COLO668 (cell line): Measurements from ENCODE around the gene PGGT1B.

Experiments
- DNase-seq: peaks from one replicate; lab custom pipeline; 2025; ENCODE audit not compliant: unreplicated experiment; lab: John Stamatoyannopoulos, UW

PGGT1B gene

DNA sequence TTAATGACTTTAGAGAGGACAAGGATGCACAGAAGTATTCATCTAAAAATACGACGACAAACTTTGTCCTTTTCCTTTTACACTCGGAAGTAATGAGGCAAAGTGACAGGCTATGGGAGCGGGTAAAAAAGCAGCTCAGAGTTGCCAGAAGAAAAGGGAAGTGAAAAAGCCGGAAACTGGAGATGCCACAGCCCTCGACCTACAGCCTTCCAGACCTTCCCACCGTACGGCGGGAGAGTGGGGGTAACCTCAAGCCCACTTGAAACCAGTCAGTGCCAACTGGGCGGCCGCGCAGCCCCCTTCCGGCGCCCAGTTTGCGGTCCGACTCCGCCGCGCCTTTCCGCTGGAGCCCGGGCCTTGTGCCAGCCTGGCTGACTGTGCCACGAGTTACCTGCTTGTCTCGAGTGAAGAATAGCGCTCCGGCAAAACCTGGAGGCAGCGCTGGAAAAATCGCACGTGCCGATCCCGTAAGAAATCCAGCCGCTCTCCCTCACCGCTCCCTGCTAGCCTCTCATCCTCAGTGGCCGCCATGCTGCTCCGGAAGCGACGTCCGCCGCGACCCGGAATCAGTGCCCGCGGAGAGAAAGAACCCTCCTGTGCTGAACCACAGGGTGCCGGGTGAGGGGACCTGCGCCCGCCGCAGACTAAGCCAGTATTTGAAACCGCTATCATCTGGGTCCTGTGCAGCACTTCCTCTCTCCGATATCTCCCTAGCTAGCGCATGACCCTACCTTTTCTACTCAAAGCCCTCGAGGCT, at the start of gene PGGT1B:
Gene PGGT1B (minus strand): TSS at position 557 of the 757 bp plus-strand sequence. CDS start 26 bp downstream, at position 531.
- DNase-seq, result peak; percentile 70

DNA sequence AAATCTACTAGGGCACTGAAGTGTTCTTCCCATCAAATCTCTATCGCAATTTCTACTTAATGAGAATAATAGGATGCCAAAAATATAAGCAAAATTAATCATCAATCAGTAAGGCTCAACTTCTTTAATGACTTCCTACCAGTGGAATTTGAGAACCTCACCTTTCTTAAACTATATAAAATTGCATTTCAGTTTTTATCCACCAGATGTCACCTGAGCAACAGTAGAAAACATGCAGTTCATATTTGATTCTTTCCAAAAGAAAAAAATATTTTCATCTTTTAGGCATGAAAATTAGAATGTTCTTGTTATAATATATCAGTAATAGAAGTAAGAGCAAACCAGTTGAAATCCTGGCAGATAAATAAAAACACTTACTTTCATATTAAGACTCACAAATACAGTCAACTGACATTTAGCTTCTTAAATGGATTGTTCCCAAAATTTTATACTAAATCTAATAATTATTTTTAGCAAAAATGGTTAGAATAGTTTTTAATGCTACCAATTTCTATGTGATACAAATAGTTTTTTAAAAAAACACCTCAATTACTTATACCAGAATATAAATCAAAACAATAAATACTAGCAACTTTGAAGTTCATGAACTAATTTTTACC, 47.2 kb upstream of the PGGT1B start:
- DNase-seq, result no peak

- no peak for DNase-seq
Observed at GRCh38 chr5:115308815-115309214, 46.1 kb upstream of the PGGT1B start.

DNA sequence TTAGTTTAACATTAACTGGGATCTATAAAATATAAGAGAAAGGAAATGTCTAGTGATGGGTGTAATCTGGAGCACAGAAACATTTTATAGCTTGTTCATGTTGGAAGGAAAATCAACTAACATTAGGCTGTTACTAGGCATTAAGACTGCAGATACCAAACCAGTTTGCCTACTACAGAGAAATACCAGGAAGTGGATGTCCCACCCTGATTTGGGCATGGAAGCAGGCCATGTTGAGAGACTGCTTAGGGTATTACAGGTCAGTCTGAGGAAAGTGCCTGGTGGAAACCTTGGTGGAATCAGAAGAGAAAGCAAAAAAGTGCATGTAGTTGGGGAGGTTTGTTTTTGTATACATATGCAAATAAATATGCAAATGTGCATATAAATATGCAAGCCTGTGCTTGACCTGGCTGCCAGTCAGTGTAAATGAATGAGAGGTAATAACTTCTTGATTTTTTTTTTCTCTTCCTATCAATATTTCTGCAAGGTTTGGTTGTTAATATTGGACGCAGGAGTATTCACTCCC, 43.4 kb upstream of the PGGT1B start:
- DNase-seq, result no peak

GRCh38 chr5:115304496-115304895, 41.8 kb upstream of the PGGT1B start:
- no peak for DNase-seq

DNA sequence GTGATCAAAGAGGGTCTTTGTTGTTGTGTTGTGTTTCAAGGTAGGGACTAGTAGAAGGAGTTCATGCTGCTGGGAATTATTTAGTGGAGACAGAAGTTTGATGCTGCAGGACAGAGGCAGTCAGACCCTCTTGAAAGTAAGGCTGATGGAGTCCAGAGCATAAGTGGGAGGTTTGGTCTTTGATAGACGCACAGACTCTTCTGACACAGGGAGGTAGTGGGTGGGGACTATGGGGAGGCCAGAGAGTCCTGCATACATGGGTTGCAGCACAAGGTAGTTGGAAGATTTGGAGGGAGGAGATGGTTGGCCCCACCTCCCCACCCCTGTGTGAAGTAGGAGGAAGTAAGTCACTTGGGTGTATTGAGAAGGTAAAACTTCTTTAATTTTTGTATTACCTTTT, 36.1 kb upstream of the PGGT1B start:
- DNase-seq, result no peak

DNA sequence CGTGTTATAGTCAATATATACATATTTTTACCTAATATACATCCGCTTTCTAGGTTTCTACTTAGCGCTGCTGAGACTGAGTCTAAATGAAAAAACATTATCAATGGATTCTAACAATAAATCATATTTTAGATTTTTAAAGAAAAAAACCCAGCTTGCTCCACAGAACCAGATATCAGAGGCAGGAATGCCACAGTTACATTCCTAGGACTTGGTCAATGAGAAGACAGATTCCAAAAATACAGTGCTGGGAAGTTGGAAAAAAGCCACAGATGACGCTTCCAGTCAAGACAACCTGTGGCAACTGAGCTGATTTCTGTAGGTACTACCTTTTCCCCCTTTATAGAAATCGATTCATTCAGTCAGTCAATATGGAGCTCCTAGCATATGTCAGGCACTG, 34.4 kb upstream of the PGGT1B start:
- no peak for DNase-seq

- peak; percentile 85 for DNase-seq
Observed at GRCh38 chr5:115296124-115297022, 33.7 kb upstream of the PGGT1B start, which contains the start of gene CCDC112. TSS of gene CCDC112 (minus strand) at chr5:115296654. CDS start at chr5:115296543, 111 bp downstream.

- DNase-seq, result no peak
Observed at GRCh38 chr5:115295777-115296123, 33.1 kb upstream of the PGGT1B start.

- no peak for DNase-seq
Observed at GRCh38 chr5:115291397-115291796, 28.7 kb upstream of the PGGT1B start.

DNA sequence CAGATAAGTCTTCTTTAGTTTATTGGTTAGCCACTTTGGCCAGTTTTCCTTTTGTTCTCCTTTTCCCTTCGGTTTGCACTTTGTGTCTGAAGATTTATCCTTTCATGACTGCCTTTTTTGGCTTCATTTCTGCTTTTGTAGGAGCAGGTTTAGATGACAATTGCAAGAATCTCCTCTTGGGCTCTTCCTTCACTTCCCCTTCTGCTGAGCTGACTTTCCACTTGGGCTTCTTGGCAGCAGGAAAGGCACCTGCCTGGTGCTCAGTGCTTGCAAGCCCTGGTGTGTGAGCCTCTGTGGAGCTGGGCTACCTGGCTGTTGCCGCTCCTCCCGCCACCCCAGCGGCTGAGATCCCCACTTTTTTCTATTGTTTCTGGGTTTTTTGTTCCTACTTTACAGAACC, 26.4 kb upstream of the PGGT1B start:
- no peak for DNase-seq

DNA sequence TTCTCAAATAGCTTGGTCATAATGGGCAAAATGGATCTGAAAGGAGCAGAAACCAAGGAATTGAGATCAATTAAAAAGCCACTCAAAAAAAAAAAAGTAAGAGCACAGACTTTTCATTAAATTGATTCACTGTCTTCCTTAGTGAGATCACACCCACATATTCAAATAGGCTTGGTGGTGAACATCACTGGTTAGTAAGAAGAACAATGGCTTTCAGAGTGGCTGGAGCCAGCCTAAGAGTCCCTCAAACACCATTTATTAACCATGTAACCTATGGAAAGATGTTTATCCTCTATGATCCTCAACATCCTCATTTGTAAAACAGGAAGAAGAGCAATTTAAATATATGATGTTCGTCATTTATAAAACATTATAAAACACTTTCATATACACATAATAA, 21.3 kb upstream of the PGGT1B start:
- DNase-seq, result no peak

- DNase-seq, result no peak
Observed at GRCh38 chr5:115282131-115282530, 19.5 kb upstream of the PGGT1B start.

DNA sequence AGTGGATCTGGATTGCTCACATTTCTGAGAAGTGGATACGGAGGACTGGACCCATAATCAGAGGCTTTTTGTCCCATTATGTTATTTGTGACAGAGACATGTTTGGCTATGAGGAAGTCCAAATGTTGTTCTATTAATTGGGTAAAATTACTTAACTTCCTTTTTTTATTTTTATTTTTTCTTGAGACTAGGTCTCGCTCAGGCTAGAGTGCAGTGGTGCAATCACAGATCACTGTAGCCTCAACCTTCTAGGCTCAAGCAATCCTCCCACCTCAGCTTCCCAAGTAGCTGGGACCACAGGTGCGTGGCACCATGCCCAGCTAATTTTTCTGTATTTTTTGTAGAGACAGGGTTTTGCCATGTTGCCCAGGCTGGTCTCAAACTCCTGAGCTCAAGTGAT, 11.9 kb upstream of the PGGT1B start:
- no peak for DNase-seq

DNA sequence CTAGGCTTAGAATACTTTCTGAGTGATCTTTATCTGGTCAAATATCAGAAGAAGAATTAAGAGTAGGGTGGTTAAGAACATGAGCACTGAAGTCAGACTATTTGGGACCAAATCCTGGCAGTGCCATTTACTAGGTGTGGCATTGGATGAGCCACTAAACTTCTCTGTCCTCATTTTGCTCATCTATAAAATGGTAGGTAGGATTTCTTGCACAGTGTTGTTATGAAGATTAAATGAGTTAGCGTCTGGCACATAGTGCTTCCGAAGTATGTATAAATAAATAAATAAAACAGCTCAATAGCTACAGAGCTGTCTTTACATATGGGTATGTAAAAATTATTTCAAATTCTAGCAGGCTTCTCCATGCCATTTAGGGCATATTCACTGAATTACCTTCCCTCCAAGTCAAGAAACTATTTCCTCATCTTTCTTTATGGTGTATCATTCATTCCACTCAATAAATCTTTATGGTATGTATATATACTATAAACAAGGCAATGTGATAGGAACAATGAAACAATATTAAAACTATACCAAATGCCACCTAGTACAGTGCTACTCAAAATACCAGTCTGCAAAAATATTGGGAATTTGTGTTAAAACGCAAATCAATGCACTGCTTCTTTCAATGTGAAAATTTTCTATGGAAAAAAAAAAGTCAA, 9.8 kb upstream of the PGGT1B start:
- no peak for DNase-seq

DNA sequence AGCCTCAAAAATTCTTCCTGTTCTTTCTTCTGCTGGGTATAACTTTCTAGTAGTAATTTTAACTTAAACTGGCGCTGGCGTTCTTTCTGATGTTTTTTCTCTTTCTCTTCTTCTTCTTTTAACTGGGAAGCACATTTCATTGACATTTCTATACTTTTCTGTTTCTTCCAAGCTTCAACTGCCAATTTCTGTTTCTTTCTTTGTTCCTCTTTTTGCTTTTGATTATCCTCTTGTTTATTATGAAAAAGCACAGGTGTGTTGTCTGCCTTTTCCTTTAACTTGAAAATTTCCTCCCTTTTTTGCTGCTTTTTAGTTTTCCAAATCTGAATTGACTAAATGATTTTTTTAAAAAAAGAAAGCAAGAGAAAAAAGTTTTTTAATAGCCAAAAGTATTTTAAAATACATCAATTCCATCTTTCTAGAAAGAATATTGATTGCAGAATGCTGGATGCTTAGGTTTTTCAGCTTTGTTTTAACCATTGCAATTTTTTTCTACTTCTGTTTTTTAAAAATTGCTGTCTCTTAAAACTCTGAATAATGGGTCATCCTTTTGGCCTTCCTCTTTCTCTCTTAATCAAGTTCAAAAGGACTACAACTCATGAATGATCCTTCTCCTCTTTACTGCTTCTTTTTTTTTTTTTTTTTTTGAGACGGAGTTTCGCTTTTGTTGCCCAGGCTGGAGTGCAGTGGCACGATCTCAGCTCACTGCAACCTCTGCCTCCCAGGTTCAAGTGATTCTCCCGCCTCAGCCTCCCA, 8.8 kb upstream of the PGGT1B start:
- no peak for DNase-seq

DNA sequence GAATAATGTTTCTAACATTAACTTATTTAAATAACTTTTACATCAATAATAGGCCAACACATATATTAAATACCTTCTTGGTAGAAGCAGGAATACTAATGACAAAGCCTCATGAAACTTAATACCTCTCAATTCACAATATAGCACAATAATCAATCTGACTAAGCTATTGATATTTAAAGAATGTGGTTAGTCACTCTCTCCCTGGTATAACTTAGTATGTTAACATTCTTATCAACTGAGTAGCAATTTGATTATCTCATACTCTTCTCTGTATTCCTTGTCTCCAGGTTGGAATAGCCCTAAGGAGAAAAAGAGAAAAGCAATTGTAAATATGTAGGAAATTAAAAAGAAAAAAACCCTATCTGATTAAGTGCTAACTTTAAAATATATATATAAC, 4.9 kb upstream of the PGGT1B start:
- no peak for DNase-seq

- DNase-seq, result no peak
Observed at GRCh38 chr5:115265220-115265619, 2.5 kb upstream of the PGGT1B start.

DNA sequence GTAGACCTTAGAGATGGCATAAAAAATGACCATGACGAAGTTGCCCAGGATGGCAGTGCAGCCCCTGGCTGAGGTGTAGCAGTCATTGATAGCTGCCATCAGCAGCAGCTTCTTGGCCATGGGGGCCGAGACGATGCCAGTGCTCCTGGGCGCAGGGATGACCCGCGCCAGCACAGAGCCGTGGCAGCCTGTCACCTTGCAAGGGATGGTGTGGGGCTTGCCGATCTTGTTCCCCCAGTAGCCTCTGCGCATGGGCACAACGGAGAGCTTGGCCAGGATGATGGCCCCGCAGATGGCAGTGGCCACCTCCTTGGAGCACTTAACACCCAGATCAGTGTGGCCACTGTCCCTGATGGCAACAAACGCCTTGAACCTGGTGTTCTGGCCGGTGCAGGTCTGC, 2.1 kb upstream of the PGGT1B start:
- no peak for DNase-seq

DNA sequence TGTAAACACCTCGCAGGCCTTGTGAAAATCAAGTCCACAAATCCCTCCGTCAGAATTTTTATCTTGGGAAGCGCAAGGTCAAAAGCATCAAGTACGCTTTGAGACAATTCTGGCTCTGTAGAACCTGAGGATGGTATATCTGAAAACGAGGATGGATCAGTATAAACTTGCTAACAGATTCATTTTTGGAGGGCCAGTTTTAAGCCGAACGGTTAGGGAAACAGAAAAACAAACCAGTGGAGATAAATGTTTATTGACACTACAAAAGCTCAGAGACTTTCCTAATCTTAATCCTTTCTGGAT, 352 bp upstream of the PGGT1B start:
- DNase-seq, result no peak

DNA sequence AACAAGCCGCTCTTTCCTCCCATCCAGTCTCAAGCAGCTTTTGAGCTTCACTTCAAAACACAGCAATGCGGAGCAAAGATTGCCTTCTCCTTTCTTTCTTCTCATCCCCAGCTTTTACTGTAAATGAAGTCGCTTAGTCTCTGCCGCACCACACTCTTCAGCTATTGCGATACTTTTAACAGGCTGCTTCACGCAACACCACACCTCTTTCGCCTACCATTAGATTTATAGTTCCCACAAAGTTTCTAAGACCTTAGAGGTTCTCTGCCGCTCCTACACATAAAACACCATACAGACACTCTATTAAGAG, 711 bp downstream of the PGGT1B start:
- no peak for DNase-seq
